ENCODE results near the gene DHRS12.

The DHRS12 gene

GRCh38 chr13:51834581-51835171 lies 30.7 kb upstream of the DHRS12 start:
- TF ChIP-seq EZH2 (IDR thresholded peaks at IDR 0.05; ENCODE audit: borderline replicate concordance, low read length), result no peak
- no peak for TF ChIP-seq CTCF (IDR thresholded peaks at IDR 0.05; ENCODE audit: low read length)
- Histone ChIP-seq H3K4me3 (ENCODE audit: low read depth, low read length, poor library complexity, severe bottlenecking) (no peak overlapping the region), H3K4me1 (ENCODE audit: insufficient read depth, low read length, severe bottlenecking) (peaks cover 37% of the 10 kb centered on the region), H3K4me2 (ENCODE audit: low read length) (no peak overlapping the region), H3F3A (ENCODE audit: insufficient read depth, low read length) (no peaks in the 10 kb centered on the region), H3K79me2 (ENCODE audit: insufficient read depth, low read length) (no peaks in the 10 kb centered on the region), H3K9me3 (ENCODE audit: low read length) (no peaks in the 10 kb centered on the region), H4K20me1 (ENCODE audit: insufficient read depth, low read length) (no peaks in the 10 kb centered on the region), H3K9ac (ENCODE audit: low read length) (no peak overlapping the region), H3K27me3 (ENCODE audit: insufficient read depth, low read length) (no peaks in the 10 kb centered on the region), H3K9me2 (ENCODE audit: low read depth, low read length) (no peaks in the 10 kb centered on the region), H3K27ac (ENCODE audit: low read depth, low read length, poor library complexity, severe bottlenecking) (no peak overlapping the region), H2AFZ (ENCODE audit: low read length) (no peak overlapping the region), H3K36me3 (ENCODE audit: insufficient read depth, low read length) (no peaks in the 10 kb centered on the region)

DNA sequence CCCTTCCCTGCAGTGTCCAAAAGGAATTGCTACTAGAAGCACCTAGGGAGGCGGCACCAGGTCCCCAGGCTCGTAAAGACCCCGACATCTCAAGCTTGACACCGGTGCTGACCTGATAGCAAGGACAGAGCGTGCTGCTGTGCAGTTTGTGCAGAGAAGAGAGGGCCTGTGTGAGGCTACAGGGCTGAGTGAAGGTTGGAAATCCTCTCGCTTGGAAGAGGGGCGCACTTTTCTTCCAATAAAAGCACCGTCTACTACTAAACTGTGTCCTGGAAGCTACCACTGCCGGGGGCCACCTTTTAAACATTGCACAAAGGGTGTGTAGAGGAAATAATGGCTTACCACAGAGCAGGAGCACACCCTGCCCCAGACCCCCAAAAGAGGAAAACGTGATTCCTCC lies 30.0 kb upstream of the DHRS12 start:
- no peaks in the 10 kb centered on the region for H3K27me3 ChIP-seq (ENCODE audit: insufficient read depth, low read length)
- H3K36me3 ChIP-seq (ENCODE audit: insufficient read depth, low read length), result no peaks in the 10 kb centered on the region
- H3K9me3 ChIP-seq (ENCODE audit: low read length), result no peaks in the 10 kb centered on the region
- no peak overlapping the region for H3K4me3 ChIP-seq (ENCODE audit: low read depth, low read length, poor library complexity, severe bottlenecking)
- no peak overlapping the region for H3K9ac ChIP-seq (ENCODE audit: low read length)
- no peak overlapping the region for H3K4me2 ChIP-seq (ENCODE audit: low read length)
- H4K20me1 ChIP-seq (ENCODE audit: insufficient read depth, low read length), result no peaks in the 10 kb centered on the region
- no peaks in the 10 kb centered on the region for H3F3A ChIP-seq (ENCODE audit: insufficient read depth, low read length)
- H3K27ac ChIP-seq (ENCODE audit: low read depth, low read length, poor library complexity, severe bottlenecking), result no peak overlapping the region
- H3K4me1 ChIP-seq (ENCODE audit: insufficient read depth, low read length, severe bottlenecking), result peaks cover 44% of the 10 kb centered on the region
- H2AFZ ChIP-seq (ENCODE audit: low read length), result no peak overlapping the region
- H3K79me2 ChIP-seq (ENCODE audit: insufficient read depth, low read length), result no peaks in the 10 kb centered on the region
- TF ChIP-seq EZH2 (IDR thresholded peaks at IDR 0.05; ENCODE audit: borderline replicate concordance, low read length) (no peak), CTCF (IDR thresholded peaks at IDR 0.05; ENCODE audit: low read length) (no peak)
- no peaks in the 10 kb centered on the region for H3K9me2 ChIP-seq (ENCODE audit: low read depth, low read length)

DNA sequence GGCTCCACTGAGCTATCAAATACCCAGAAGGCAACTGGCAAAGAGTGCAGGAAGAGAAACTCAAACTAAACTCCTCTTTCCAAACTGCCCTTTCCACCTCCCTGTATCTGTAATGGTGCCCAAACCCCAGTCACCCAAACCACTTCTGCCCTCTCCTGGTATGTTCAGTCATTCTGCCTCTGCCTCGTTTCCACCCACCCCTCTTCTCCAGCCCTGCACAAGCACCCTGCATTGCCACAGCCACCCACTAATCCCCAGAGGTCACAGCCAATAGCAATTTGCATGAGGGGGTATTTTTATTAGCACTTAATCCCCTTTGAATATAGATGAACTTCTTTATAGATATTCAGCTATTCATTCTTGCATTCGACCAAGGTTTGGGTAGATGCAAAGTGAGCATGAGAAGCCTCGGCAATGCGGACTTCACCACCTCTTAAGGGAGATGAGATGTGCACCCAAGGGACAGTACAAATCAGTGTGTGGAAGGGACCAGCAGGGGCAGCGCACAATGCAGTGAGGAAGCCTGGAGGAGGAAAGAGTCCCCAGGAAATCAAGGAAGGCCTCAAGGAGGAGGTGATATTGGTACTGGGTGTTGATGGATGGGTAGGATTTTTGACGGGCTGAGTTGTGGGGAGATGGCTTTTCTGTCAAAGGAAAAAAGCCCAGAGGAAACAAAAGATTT lies 28.6 kb upstream of the DHRS12 start:
- Histone ChIP-seq H3K4me2 (ENCODE audit: low read length) (peak overlapping the region; percentile 40; the same call in 1 of the 2 replicates), H3K9me3 (ENCODE audit: low read length) (no peaks in the 10 kb centered on the region), H2AFZ (ENCODE audit: low read length) (no peak overlapping the region), H3K79me2 (ENCODE audit: insufficient read depth, low read length) (no peaks in the 10 kb centered on the region), H3K36me3 (ENCODE audit: insufficient read depth, low read length) (no peaks in the 10 kb centered on the region), H3K9ac (ENCODE audit: low read length) (no peak overlapping the region; the same call in 1 of the 2 replicates), H3K9me2 (ENCODE audit: low read depth, low read length) (no peaks in the 10 kb centered on the region), H3K4me3 (ENCODE audit: low read depth, low read length, poor library complexity, severe bottlenecking) (peak overlapping the region; percentile 2), H3K27ac (ENCODE audit: low read depth, low read length, poor library complexity, severe bottlenecking) (peak overlapping the region; percentile 97), H3K27me3 (ENCODE audit: insufficient read depth, low read length) (no peaks in the 10 kb centered on the region), H3K4me1 (ENCODE audit: insufficient read depth, low read length, severe bottlenecking) (peaks cover 57% of the 10 kb centered on the region), H3F3A (ENCODE audit: insufficient read depth, low read length) (no peaks in the 10 kb centered on the region), H4K20me1 (ENCODE audit: insufficient read depth, low read length) (no peaks in the 10 kb centered on the region)
- TF ChIP-seq CTCF (IDR thresholded peaks at IDR 0.05; ENCODE audit: low read length) (peak; percentile 83), EZH2 (IDR thresholded peaks at IDR 0.05; ENCODE audit: borderline replicate concordance, low read length) (no peak)

Measured in OCI-LY1 (cell line).